Measurements from ENCODE around the gene SLC23A2.
"Not testable (repeated sequence)": the region's sequence is repeated elsewhere in the genome, so short reads cannot be mapped to it uniquely, and the experiment has no call there.

Gene SLC23A2

GRCh38 chr20:4878099-4878498, 123.2 kb downstream of the SLC23A2 start:
- H3K4me1 ChIP-seq (ENCODE audit: control insufficient read depth, insufficient read depth, low read length); H3K9ac ChIP-seq (ENCODE audit: low read depth, low read length); H3K4me3 ChIP-seq (ENCODE audit: low read length); H3K9me3 ChIP-seq (replicated peaks; ENCODE audit: low read length); H3K4me2 ChIP-seq (ENCODE audit: low read length); H3K27me3 ChIP-seq (ENCODE audit: control insufficient read depth, insufficient read depth, low read length): not testable (repeated sequence)
- peaks cover 22% of the 10 kb centered on the region for H3K36me3 ChIP-seq (ENCODE audit: insufficient read depth, low read length)

- Histone ChIP-seq H3K4me3 (ENCODE audit: low read length) (no peak overlapping the region), H3K9me3 (replicated peaks; ENCODE audit: low read length) (no peaks in the 10 kb centered on the region), H3K4me1 (ENCODE audit: control insufficient read depth, insufficient read depth, low read length) (no peaks in the 10 kb centered on the region), H3K4me2 (ENCODE audit: low read length) (no peak overlapping the region), H3K36me3 (ENCODE audit: insufficient read depth, low read length) (peaks cover 19% of the 10 kb centered on the region), H3K27me3 (ENCODE audit: control insufficient read depth, insufficient read depth, low read length) (no peaks in the 10 kb centered on the region), H3K9ac (ENCODE audit: low read depth, low read length) (no peak overlapping the region)
Observed at GRCh38 chr20:4876731-4877130, 124.6 kb downstream of the SLC23A2 start.

- Histone ChIP-seq H3K4me2 (ENCODE audit: low read length) (no peak overlapping the region), H3K36me3 (ENCODE audit: insufficient read depth, low read length) (peaks cover 19% of the 10 kb centered on the region), H3K4me1 (ENCODE audit: control insufficient read depth, insufficient read depth, low read length) (no peaks in the 10 kb centered on the region), H3K9me3 (replicated peaks; ENCODE audit: low read length) (no peaks in the 10 kb centered on the region), H3K4me3 (ENCODE audit: low read length) (no peak overlapping the region), H3K9ac (ENCODE audit: low read depth, low read length) (no peak overlapping the region), H3K27me3 (ENCODE audit: control insufficient read depth, insufficient read depth, low read length) (no peaks in the 10 kb centered on the region)
Observed at GRCh38 chr20:4876301-4876700, 125.0 kb downstream of the SLC23A2 start.

- no peak overlapping the region for H3K4me2 ChIP-seq (ENCODE audit: low read length)
- H3K9ac ChIP-seq (ENCODE audit: low read depth, low read length), result no peak overlapping the region
- no peak overlapping the region for H3K4me3 ChIP-seq (ENCODE audit: low read length)
- no peaks in the 10 kb centered on the region for H3K9me3 ChIP-seq (replicated peaks; ENCODE audit: low read length)
- no peaks in the 10 kb centered on the region for H3K4me1 ChIP-seq (ENCODE audit: control insufficient read depth, insufficient read depth, low read length)
- peaks cover 19% of the 10 kb centered on the region for H3K36me3 ChIP-seq (ENCODE audit: insufficient read depth, low read length)
- no peaks in the 10 kb centered on the region for H3K27me3 ChIP-seq (ENCODE audit: control insufficient read depth, insufficient read depth, low read length)
Observed at GRCh38 chr20:4875578-4876067, 125.7 kb downstream of the SLC23A2 start.

- no peak overlapping the region for H3K9ac ChIP-seq (ENCODE audit: low read depth, low read length)
- H3K36me3 ChIP-seq (ENCODE audit: insufficient read depth, low read length), result peaks cover 18% of the 10 kb centered on the region
- H3K27me3 ChIP-seq (ENCODE audit: control insufficient read depth, insufficient read depth, low read length), result no peaks in the 10 kb centered on the region
- H3K4me2 ChIP-seq (ENCODE audit: low read length), result no peak overlapping the region
- H3K4me1 ChIP-seq (ENCODE audit: control insufficient read depth, insufficient read depth, low read length), result no peaks in the 10 kb centered on the region
- no peaks in the 10 kb centered on the region for H3K9me3 ChIP-seq (replicated peaks; ENCODE audit: low read length)
- H3K4me3 ChIP-seq (ENCODE audit: low read length), result no peak overlapping the region
Observed at GRCh38 chr20:4873396-4873795, 127.9 kb downstream of the SLC23A2 start.

GRCh38 chr20:4871486-4871885, 129.8 kb downstream of the SLC23A2 start:
- Histone ChIP-seq H3K4me1 (ENCODE audit: control insufficient read depth, insufficient read depth, low read length) (no peaks in the 10 kb centered on the region), H3K27me3 (ENCODE audit: control insufficient read depth, insufficient read depth, low read length) (no peaks in the 10 kb centered on the region), H3K4me2 (ENCODE audit: low read length) (no peak overlapping the region), H3K9me3 (replicated peaks; ENCODE audit: low read length) (no peaks in the 10 kb centered on the region), H3K4me3 (ENCODE audit: low read length) (no peak overlapping the region), H3K9ac (ENCODE audit: low read depth, low read length) (no peak overlapping the region), H3K36me3 (ENCODE audit: insufficient read depth, low read length) (peaks cover 18% of the 10 kb centered on the region)

- no peaks in the 10 kb centered on the region for H3K27me3 ChIP-seq (ENCODE audit: control insufficient read depth, insufficient read depth, low read length)
- H3K4me1 ChIP-seq (ENCODE audit: control insufficient read depth, insufficient read depth, low read length), result no peaks in the 10 kb centered on the region
- no peak overlapping the region for H3K4me3 ChIP-seq (ENCODE audit: low read length)
- no peak overlapping the region for H3K4me2 ChIP-seq (ENCODE audit: low read length)
- peaks cover 18% of the 10 kb centered on the region for H3K36me3 ChIP-seq (ENCODE audit: insufficient read depth, low read length)
- no peak overlapping the region for H3K9ac ChIP-seq (ENCODE audit: low read depth, low read length)
- no peaks in the 10 kb centered on the region for H3K9me3 ChIP-seq (replicated peaks; ENCODE audit: low read length)
Observed at GRCh38 chr20:4870906-4871305, 130.4 kb downstream of the SLC23A2 start.

GRCh38 chr20:4869290-4870193, 131.8 kb downstream of the SLC23A2 start:
- H3K27me3 ChIP-seq (ENCODE audit: control insufficient read depth, insufficient read depth, low read length), result no peaks in the 10 kb centered on the region
- H3K4me3 ChIP-seq (ENCODE audit: low read length), result no peak overlapping the region
- H3K4me1 ChIP-seq (ENCODE audit: control insufficient read depth, insufficient read depth, low read length), result no peaks in the 10 kb centered on the region
- H3K9me3 ChIP-seq (replicated peaks; ENCODE audit: low read length), result no peaks in the 10 kb centered on the region
- no peak overlapping the region for H3K9ac ChIP-seq (ENCODE audit: low read depth, low read length)
- no peak overlapping the region for H3K4me2 ChIP-seq (ENCODE audit: low read length)
- peaks cover 13% of the 10 kb centered on the region for H3K36me3 ChIP-seq (ENCODE audit: insufficient read depth, low read length)

GRCh38 chr20:4867051-4867450, 134.3 kb downstream of the SLC23A2 start:
- H3K9ac ChIP-seq (ENCODE audit: low read depth, low read length), result no peak overlapping the region
- no peak overlapping the region for H3K4me3 ChIP-seq (ENCODE audit: low read length)
- no peak overlapping the region for H3K4me2 ChIP-seq (ENCODE audit: low read length)
- no peaks in the 10 kb centered on the region for H3K9me3 ChIP-seq (replicated peaks; ENCODE audit: low read length)
- H3K4me1 ChIP-seq (ENCODE audit: control insufficient read depth, insufficient read depth, low read length), result no peaks in the 10 kb centered on the region
- peaks cover 2% of the 10 kb centered on the region for H3K36me3 ChIP-seq (ENCODE audit: insufficient read depth, low read length)
- H3K27me3 ChIP-seq (ENCODE audit: control insufficient read depth, insufficient read depth, low read length), result no peaks in the 10 kb centered on the region

- Histone ChIP-seq H3K36me3 (ENCODE audit: insufficient read depth, low read length) (peaks cover 6% of the 10 kb centered on the region), H3K4me3 (ENCODE audit: low read length) (no peak overlapping the region), H3K27me3 (ENCODE audit: control insufficient read depth, insufficient read depth, low read length) (no peaks in the 10 kb centered on the region), H3K4me1 (ENCODE audit: control insufficient read depth, insufficient read depth, low read length) (no peaks in the 10 kb centered on the region), H3K9ac (ENCODE audit: low read depth, low read length) (no peak overlapping the region), H3K9me3 (replicated peaks; ENCODE audit: low read length) (no peaks in the 10 kb centered on the region), H3K4me2 (ENCODE audit: low read length) (no peak overlapping the region)
Observed at GRCh38 chr20:4866429-4866828, 134.9 kb downstream of the SLC23A2 start.

- Histone ChIP-seq H3K36me3 (ENCODE audit: insufficient read depth, low read length) (peaks cover 18% of the 10 kb centered on the region), H3K4me1 (ENCODE audit: control insufficient read depth, insufficient read depth, low read length) (no peaks in the 10 kb centered on the region), H3K4me3 (ENCODE audit: low read length) (no peak overlapping the region), H3K4me2 (ENCODE audit: low read length) (no peak overlapping the region), H3K9ac (ENCODE audit: low read depth, low read length) (no peak overlapping the region), H3K27me3 (ENCODE audit: control insufficient read depth, insufficient read depth, low read length) (no peaks in the 10 kb centered on the region), H3K9me3 (replicated peaks; ENCODE audit: low read length) (no peaks in the 10 kb centered on the region)
Observed at GRCh38 chr20:4864311-4864752, 137.0 kb downstream of the SLC23A2 start.

- Histone ChIP-seq H3K27me3 (ENCODE audit: control insufficient read depth, insufficient read depth, low read length) (no peaks in the 10 kb centered on the region), H3K4me2 (ENCODE audit: low read length) (no peak overlapping the region), H3K36me3 (ENCODE audit: insufficient read depth, low read length) (peaks cover 28% of the 10 kb centered on the region), H3K9ac (ENCODE audit: low read depth, low read length) (no peak overlapping the region), H3K4me1 (ENCODE audit: control insufficient read depth, insufficient read depth, low read length) (no peaks in the 10 kb centered on the region), H3K9me3 (replicated peaks; ENCODE audit: low read length) (no peaks in the 10 kb centered on the region), H3K4me3 (ENCODE audit: low read length) (no peak overlapping the region)
Observed at GRCh38 chr20:4862661-4863060, 138.6 kb downstream of the SLC23A2 start.
